Calu3 (cell line): ENCODE data around the gene ETS1. TPM values are rescaled to one million over a fixed set of nuclear protein-coding genes. Genes with fewer than 3 reads are reported as not detected.

ENCODE experiments used
- BruUV-seq: library from RNA; stranded (reverse); fragments of 400-500 nt; replicated peaks from 2 replicates; lab custom pipeline; 2021; lab: Mats Ljungman, UMichigan
- CTCF ChIA-PET: fragments of 300-600 bp; sonication (Branson Sonifier 250); formaldehyde crosslinking; loops from one replicate; lab custom pipeline; 2022; ENCODE audit warnings: antibody characterized with exemption; lab: Charles Lee
- DNase-seq: peaks from one replicate; pipeline ENCODE4 v3.0.0; 2022
- H3K27ac Mint-ChIP-seq: one replicate; pipeline ENCODE4 v1.8.0; 2022; ENCODE audit warnings: mixed read lengths; ENCODE audit not compliant: unreplicated experiment
- H3K27me3 Mint-ChIP-seq: one replicate; pipeline ENCODE4 v1.8.0; 2022; ENCODE audit warnings: mixed read lengths; ENCODE audit not compliant: unreplicated experiment
- H3K36me3 Mint-ChIP-seq: one replicate; pipeline ENCODE4 v1.8.0; 2022; ENCODE audit warnings: mild to moderate bottlenecking, moderate library complexity, mixed read lengths; ENCODE audit not compliant: insufficient read depth, unreplicated experiment
- H3K4me1 Mint-ChIP-seq: one replicate; pipeline ENCODE4 v1.8.0; 2022; ENCODE audit warnings: mild to moderate bottlenecking, low read depth, mixed read lengths; ENCODE audit not compliant: unreplicated experiment
- H3K4me3 Mint-ChIP-seq: one replicate; pipeline ENCODE4 v1.8.0; 2022; ENCODE audit warnings: mild to moderate bottlenecking, low read depth, moderate library complexity, mixed read lengths; ENCODE audit not compliant: unreplicated experiment
- H3K9me3 Mint-ChIP-seq: one replicate; pipeline ENCODE4 v1.8.0; 2022; ENCODE audit warnings: low read depth, mixed read lengths; ENCODE audit not compliant: unreplicated experiment
- intact Hi-C: fragments of 100-400 bp; cut with micrococcal nuclease; formaldehyde crosslinking; loops from one replicate; pipeline ENCODE4 v1.10.0; 2022; ENCODE audit not compliant: unreplicated experiment
- total RNA-seq: library from RNA; stranded (reverse); gene quantifications from 2 replicates; pipeline ENCODE4 v1.2.3, GENCODE V29; 2022
- TF ChIP-seq, protein P1 (sequence below): fragments of 200-600 bp; IDR thresholded peaks from one replicate; pipeline ENCODE4 v1.8.0; 2022; ENCODE audit warnings: antibody characterized with exemption; ENCODE audit not compliant: unreplicated experiment

ETS1 gene
- total RNA-seq, 1 experiment from 2014 or later = 38.4 TPM

DNA sequence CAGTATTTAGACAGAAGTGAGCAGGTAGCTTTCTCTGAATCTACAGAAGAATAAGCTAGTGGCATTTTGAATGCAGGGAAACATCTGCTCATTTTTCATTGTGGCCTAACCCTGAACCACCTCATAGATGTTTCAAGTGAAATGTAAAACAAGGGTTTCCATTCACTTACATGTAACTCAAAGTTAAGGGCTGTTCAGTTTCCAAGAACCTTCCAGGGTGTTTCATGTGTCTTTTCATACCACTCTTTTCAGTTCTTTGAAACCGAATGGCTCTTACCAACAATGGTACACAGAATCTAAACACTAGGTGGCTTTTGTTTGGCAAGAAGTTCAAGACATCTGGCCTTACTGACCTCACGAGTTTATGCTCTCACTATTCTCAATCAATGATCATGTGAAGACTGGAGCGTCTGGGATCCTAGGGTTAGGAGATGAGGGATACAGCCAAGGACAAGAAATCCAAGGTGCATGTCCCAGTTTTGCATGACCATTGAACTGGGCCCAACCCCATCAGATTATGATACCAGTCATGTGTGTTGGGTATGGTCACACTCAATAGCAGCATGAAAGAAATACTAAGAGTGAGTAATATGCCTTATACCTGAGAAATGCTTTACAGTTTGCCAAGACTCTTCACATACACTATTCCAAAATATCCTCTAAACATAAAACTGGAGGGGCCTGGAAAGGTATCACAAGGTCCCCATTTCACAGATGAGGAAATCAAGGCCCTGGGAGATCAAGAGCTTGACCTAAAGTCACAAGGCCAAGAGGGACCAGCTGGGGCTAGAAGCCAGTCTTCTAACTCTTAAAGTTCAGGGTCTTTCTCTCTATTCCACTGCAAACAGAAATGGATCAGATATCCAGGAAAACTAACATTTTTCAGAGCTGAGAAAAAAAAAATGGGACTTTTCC lies 92.7 kb downstream of the ETS1 start:
- TF ChIP-seq, protein P1, sequence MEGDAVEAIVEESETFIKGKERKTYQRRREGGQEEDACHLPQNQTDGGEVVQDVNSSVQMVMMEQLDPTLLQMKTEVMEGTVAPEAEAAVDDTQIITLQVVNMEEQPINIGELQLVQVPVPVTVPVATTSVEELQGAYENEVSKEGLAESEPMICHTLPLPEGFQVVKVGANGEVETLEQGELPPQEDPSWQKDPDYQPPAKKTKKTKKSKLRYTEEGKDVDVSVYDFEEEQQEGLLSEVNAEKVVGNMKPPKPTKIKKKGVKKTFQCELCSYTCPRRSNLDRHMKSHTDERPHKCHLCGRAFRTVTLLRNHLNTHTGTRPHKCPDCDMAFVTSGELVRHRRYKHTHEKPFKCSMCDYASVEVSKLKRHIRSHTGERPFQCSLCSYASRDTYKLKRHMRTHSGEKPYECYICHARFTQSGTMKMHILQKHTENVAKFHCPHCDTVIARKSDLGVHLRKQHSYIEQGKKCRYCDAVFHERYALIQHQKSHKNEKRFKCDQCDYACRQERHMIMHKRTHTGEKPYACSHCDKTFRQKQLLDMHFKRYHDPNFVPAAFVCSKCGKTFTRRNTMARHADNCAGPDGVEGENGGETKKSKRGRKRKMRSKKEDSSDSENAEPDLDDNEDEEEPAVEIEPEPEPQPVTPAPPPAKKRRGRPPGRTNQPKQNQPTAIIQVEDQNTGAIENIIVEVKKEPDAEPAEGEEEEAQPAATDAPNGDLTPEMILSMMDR = no peak
- intact Hi-C loops = no loop called here

GRCh38 chr11:128493570-128493965 lies 93.8 kb downstream of the ETS1 start:
- CTCF ChIA-PET = no interaction called here
- peaks cover 11% of the 10 kb centered on the region for H3K36me3 Mint-ChIP-seq
- TF ChIP-seq, protein P1 = no peak
- no peak overlapping the region for H3K27ac Mint-ChIP-seq
- intact Hi-C loops = no loop called here
- no peaks in the 10 kb centered on the region for H3K9me3 Mint-ChIP-seq
- DNase-seq = no peak
- H3K4me1 Mint-ChIP-seq = peaks cover 44% of the 10 kb centered on the region
- BruUV-seq = no TSS peak
- no peak overlapping the region for H3K4me3 Mint-ChIP-seq
- H3K27me3 Mint-ChIP-seq = no peaks in the 10 kb centered on the region

More for the DNA sequence above, 92.7 kb downstream of the ETS1 start:
- Mint-ChIP-seq H3K27me3 (no peaks in the 10 kb centered on the region), H3K36me3 (peaks cover 11% of the 10 kb centered on the region), H3K9me3 (no peaks in the 10 kb centered on the region), H3K4me1 (peaks cover 55% of the 10 kb centered on the region), H3K4me3 (no peak overlapping the region), H3K27ac (no peak overlapping the region)
- CTCF ChIA-PET = no interaction called here
- no TSS peak for BruUV-seq
- no peak for DNase-seq

DNA sequence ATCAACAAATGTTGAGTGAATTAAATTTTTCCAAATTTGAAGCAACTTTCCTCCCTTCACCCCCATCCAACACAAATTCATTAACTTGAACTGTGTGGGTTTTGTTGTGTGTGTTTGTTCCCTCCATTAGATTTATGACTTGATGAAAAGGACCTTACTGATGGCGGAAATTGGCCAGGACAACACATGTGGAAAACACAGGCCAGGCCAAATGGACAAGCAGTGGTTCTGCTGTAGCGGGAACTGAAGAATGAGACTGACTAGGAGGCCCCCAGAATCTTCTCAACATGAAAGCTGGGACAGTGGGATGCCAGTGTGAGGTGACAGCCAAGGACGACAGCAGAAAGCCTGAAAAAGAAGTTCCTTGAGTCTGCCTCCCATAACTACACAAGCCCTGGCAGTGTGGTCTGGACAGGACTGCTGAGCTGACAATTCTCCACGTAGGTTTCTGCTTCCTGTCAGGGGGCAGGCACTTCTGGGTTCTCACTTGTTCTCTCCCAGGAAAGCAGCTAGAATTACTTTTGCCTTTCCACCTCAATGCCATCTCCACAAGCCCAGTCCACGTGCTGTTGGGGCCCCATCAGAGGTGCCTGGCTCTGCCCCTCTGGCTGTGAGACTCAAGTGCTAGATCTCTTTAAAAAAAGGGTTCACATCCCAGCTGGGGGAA lies 94.3 kb downstream of the ETS1 start:
- peaks cover 41% of the 10 kb centered on the region for H3K4me1 Mint-ChIP-seq

DNA sequence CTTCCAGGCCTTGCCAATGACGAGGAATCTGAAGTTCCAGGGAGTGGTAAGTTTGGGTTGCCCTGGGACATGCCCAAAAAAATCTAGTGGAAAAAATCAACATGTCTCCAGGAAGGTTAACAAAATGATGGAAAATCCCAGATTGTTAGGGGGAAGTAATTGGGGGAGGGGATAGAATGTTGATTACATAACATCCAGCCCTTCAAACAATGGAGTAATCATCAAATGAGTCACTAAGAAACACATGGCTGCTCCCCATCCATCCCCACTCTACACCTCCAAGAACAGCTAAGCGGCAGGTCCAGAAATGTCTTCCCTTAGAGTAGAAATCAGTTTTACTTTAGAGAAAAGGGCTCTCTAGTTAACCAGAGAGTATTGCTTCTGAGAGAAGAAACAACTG lies 94.9 kb downstream of the ETS1 start:
- intact Hi-C loops = no loop called here
- CTCF ChIA-PET = no interaction called here
- DNase-seq = no peak
- Mint-ChIP-seq H3K27me3 (no peaks in the 10 kb centered on the region), H3K9me3 (no peaks in the 10 kb centered on the region), H3K4me1 (peaks cover 36% of the 10 kb centered on the region), H3K4me3 (no peak overlapping the region), H3K36me3 (peaks cover 11% of the 10 kb centered on the region), H3K27ac (no peak overlapping the region)
- TF ChIP-seq, protein P1 = no peak
- BruUV-seq = no TSS peak

More for the DNA sequence above, 94.3 kb downstream of the ETS1 start:
- no TSS peak for BruUV-seq
- Mint-ChIP-seq H3K27me3 (no peaks in the 10 kb centered on the region), H3K36me3 (peaks cover 11% of the 10 kb centered on the region), H3K27ac (no peak overlapping the region), H3K4me3 (no peak overlapping the region), H3K9me3 (no peaks in the 10 kb centered on the region)
- DNase-seq = no peak
- CTCF ChIA-PET = no interaction called here
- TF ChIP-seq, protein P1 = no peak
- intact Hi-C loops = no loop called here
